CD4-positive, alpha-beta T cell (primary cell): ENCODE data around the gene NLGN1. TPM values are rescaled to one million over a fixed set of nuclear protein-coding genes. Genes with fewer than 3 reads are reported as not detected.

ENCODE experiments used
- ATAC-seq: fragments of 200-7000 bp; cut with Tn5 transposase; one replicate; pipeline ENCODE4 v1.10.0; 2022; ENCODE audit warnings: mild to moderate bottlenecking; ENCODE audit not compliant: poor library complexity
- CTCF ChIA-PET: fragments of 350-600 bp; sonication (Branson Sonifier 250); formaldehyde crosslinking; loops from one replicate; lab custom pipeline; 2021; ENCODE audit warnings: antibody characterized with exemption, inconsistent platforms; lab: Charles Lee
- POLR2A ChIA-PET: fragments of 350-600 bp; sonication (Branson Sonifier 250); formaldehyde crosslinking; loops from one replicate; lab custom pipeline; 2021; ENCODE audit warnings: antibody characterized with exemption, inconsistent platforms; lab: Charles Lee
- DNase-seq, 14 experiments: peaks; one replicate each; pipeline ENCODE4 v3.0.0-alpha.2; 2013 to 2020; ENCODE audit warnings: mixed read lengths in 2 of 14
- H3K27ac ChIP-seq, 2 donors: one replicate each; pipeline versions ENCODE4 v1.5.1 to v1.7.0; 2013; ENCODE audit warnings: low read length in 2 of 2, low read depth in 1 of 2, mild to moderate bottlenecking in 1 of 2
- H3K27me3 ChIP-seq, 2 experiments: 1 replicate in 1 of 2; 2 replicates in 1 of 2; pipeline versions ENCODE4 v1.6.1 to v1.7.0; 2013; ENCODE audit warnings: low read length in 2 of 2, control low read depth in 1 of 2, mild to moderate bottlenecking in 1 of 2, moderate library complexity in 1 of 2; ENCODE audit not compliant: insufficient read depth in 2 of 2, control insufficient read depth in 1 of 2
- H3K36me3 ChIP-seq: one replicate; pipeline ENCODE4 v1.6.1; 2013; ENCODE audit warnings: low read length, control low read depth; ENCODE audit not compliant: insufficient read depth
- H3K4me1 ChIP-seq: one replicate; pipeline ENCODE4 v1.6.1; 2013; ENCODE audit warnings: low read length, control low read depth; ENCODE audit not compliant: insufficient read depth
- H3K4me3 ChIP-seq: one replicate; pipeline ENCODE4 v1.5.1; 2013; ENCODE audit warnings: mild to moderate bottlenecking, low read length, moderate library complexity
- H3K9me3 ChIP-seq, 2 experiments: 1 replicate in 1 of 2; 2 replicates in 1 of 2; pipeline versions ENCODE4 v1.6.1 to v1.7.0; 2013; ENCODE audit warnings: low read length in 2 of 2, mild to moderate bottlenecking in 2 of 2, control low read depth in 1 of 2, moderate library complexity in 1 of 2; ENCODE audit not compliant: control insufficient read depth in 1 of 2, insufficient read depth in 1 of 2
- H3K27ac Mint-ChIP-seq: one replicate; pipeline ENCODE4 v1.8.0; 2020; ENCODE audit warnings: mixed read lengths
- H3K27me3 Mint-ChIP-seq: one replicate; pipeline ENCODE4 v1.8.0; 2021; ENCODE audit warnings: mixed read lengths
- H3K36me3 Mint-ChIP-seq: one replicate; pipeline ENCODE4 v1.8.0; 2021; ENCODE audit warnings: low read depth, mixed read lengths
- H3K4me1 Mint-ChIP-seq: one replicate; pipeline ENCODE4 v1.8.0; 2021; ENCODE audit warnings: low read depth, mixed read lengths
- H3K4me3 Mint-ChIP-seq: one replicate; pipeline ENCODE4 v1.8.0; 2020; ENCODE audit warnings: mild to moderate bottlenecking, mixed read lengths
- H3K9me3 Mint-ChIP-seq: one replicate; pipeline ENCODE4 v1.8.0; 2020; ENCODE audit warnings: mixed read lengths
- CTCF ChIP-seq: fragments of 200-600 bp; IDR thresholded peaks from one replicate; pipeline ENCODE4 v1.8.0; 2022; ENCODE audit warnings: antibody characterized with exemption, mild to moderate bottlenecking
- intact Hi-C, 2 experiments: fragments of 100-400 bp; cut with DNase I in 1 of 2; cut with micrococcal nuclease in 1 of 2; formaldehyde crosslinking; loops; one replicate each; pipeline versions ENCODE4 v1.15.1 to v1.9.0; 2023 to 2025; cut with DNase I, micrococcal nuclease
- total RNA-seq, 174 experiments: library from RNA in 2 of 174; stranded (reverse) in 2 of 174; gene quantifications; one replicate each; pipeline ENCODE4 v1.2.3 and lab custom pipeline; 2021 to 2026

Gene NLGN1
- total RNA-seq, 2 experiments from 2014 or later = not detected

DNA sequence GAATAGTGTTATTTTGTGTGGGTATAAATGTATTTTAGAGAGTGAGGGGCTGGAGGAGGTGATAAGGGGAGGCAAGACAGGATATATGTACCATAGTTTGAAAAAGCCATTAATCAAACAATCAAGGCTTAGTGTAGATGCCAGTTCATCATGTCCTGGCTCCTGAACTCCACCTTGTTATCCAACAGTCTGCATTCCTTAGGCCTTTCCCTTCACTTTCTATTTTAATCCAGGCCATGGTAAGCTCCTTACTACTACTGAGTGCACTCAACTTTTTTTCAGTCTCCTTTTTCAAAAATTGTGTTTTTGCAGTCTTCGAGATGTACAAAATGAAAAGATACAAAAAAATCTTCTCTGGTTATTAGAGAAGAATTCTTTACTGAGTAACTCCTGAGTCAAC lies 761.1 kb downstream of the NLGN1 start:
- CTCF ChIA-PET = no interaction called here
- Histone ChIP-seq H3K9me3 (no peaks in the 10 kb centered on the region), H3K27me3 (no peaks in the 10 kb centered on the region), H3K4me1 (no peaks in the 10 kb centered on the region), H3K36me3 (no peaks in the 10 kb centered on the region), H3K27ac (no peak overlapping the region), H3K4me3 (no peak overlapping the region)
- DNase-seq (no peak), ATAC-seq (no peak)
- peaks cover 3% of the 10 kb centered on the region for H3K9me3 Mint-ChIP-seq
- H3K36me3 Mint-ChIP-seq = no peaks in the 10 kb centered on the region
- H3K27ac Mint-ChIP-seq = no peak overlapping the region
- no peaks in the 10 kb centered on the region for H3K27me3 Mint-ChIP-seq
- no peaks in the 10 kb centered on the region for H3K4me1 Mint-ChIP-seq
- H3K4me3 Mint-ChIP-seq = no peak overlapping the region
- POLR2A ChIA-PET = no interaction called here
- TF ChIP-seq CTCF = no peak
- intact Hi-C loops = no loop called here

GRCh38 chr3:174159604-174160003 lies 762.1 kb downstream of the NLGN1 start:
- intact Hi-C loops = no loop called here

GRCh38 chr3:174162550-174162949 lies 765.0 kb downstream of the NLGN1 start:
- Histone ChIP-seq H3K27me3 (no peaks in the 10 kb centered on the region), H3K36me3 (no peaks in the 10 kb centered on the region), H3K9me3 (no peaks in the 10 kb centered on the region), H3K4me1 (no peaks in the 10 kb centered on the region), H3K27ac (no peak overlapping the region), H3K4me3 (no peak overlapping the region)
- no peaks in the 10 kb centered on the region for H3K36me3 Mint-ChIP-seq
- ATAC-seq (no peak), DNase-seq (no peak)
- no peak overlapping the region for H3K4me3 Mint-ChIP-seq
- ChIA-PET CTCF (no interaction called here), POLR2A (no interaction called here)
- no peaks in the 10 kb centered on the region for H3K4me1 Mint-ChIP-seq
- intact Hi-C loops = no loop called here
- H3K27me3 Mint-ChIP-seq = no peaks in the 10 kb centered on the region
- H3K9me3 Mint-ChIP-seq = peaks cover 14% of the 10 kb centered on the region
- TF ChIP-seq CTCF = no peak
- H3K27ac Mint-ChIP-seq = no peak overlapping the region

More at GRCh38 chr3:174159604-174160003, 762.1 kb downstream of the NLGN1 start:
- Mint-ChIP-seq H3K9me3 (peaks cover 3% of the 10 kb centered on the region), H3K27me3 (no peaks in the 10 kb centered on the region), H3K36me3 (no peaks in the 10 kb centered on the region), H3K27ac (no peak overlapping the region), H3K4me1 (no peaks in the 10 kb centered on the region), H3K4me3 (no peak overlapping the region)
- no peak for ATAC-seq
- Histone ChIP-seq H3K36me3 (no peaks in the 10 kb centered on the region), H3K9me3 (no peaks in the 10 kb centered on the region), H3K4me1 (no peaks in the 10 kb centered on the region), H3K27me3 (no peaks in the 10 kb centered on the region), H3K4me3 (no peak overlapping the region), H3K27ac (no peak overlapping the region)
- no peak for TF ChIP-seq CTCF
- POLR2A ChIA-PET = no interaction called here
- DNase-seq = no peak
- CTCF ChIA-PET = no interaction called here
